K562 (cell line): ENCODE data around the gene LUC7L3. TPM values are rescaled to one million over a fixed set of nuclear protein-coding genes. Genes with fewer than 3 reads are reported as not detected.
A peak's percentile ranks its signal among the peaks of the same experiment; 100 is the strongest.

Experiments used
- CHD1 ChIP-seq: fragments of 200-600 bp; sonication (generic); IDR thresholded peaks from one replicate; pipeline ENCODE4 v1.6.1; 2012; ENCODE audit warnings: mild to moderate bottlenecking, moderate library complexity, low read length, inconsistent platforms
- ELF1 ChIP-seq: fragments of 200-800 bp; sonication (Bioruptor generic); IDR thresholded peaks from 2 replicates; pipeline ENCODE4 v1.6.1; 2016; ENCODE audit warnings: missing genetic modification characterization, missing compliant biosample characterization
- ERF ChIP-seq: fragments of 450-650 bp; formaldehyde crosslinking; IDR thresholded peaks from 2 replicates; pipeline ENCODE4 v1.4.0; 2020; ENCODE audit warnings: mild to moderate bottlenecking, mixed read lengths
- ETS2 ChIP-seq: IDR thresholded peaks from 2 replicates; pipeline ENCODE4 v1.6.1; 2016; ENCODE audit warnings: borderline replicate concordance, missing genetic modification characterization, mild to moderate bottlenecking, moderate library complexity, missing compliant biosample characterization; ENCODE audit not compliant: poor library complexity, severe bottlenecking
- POLR2H ChIP-seq: IDR thresholded peaks from 2 replicates; pipeline ENCODE4 v1.6.1; 2016; ENCODE audit warnings: missing genetic modification characterization, low read depth, mild to moderate bottlenecking, control low read depth, missing compliant biosample characterization, moderate library complexity
- RCOR1 ChIP-seq, 2 experiments: IDR thresholded peaks; 2 replicates each; pipeline ENCODE4 v1.6.1; 2012; ENCODE audit warnings: low read depth in 2 of 2, low read length in 2 of 2, borderline replicate concordance in 1 of 2, improper control_type of control experiment in 1 of 2
- SRF ChIP-seq, 2 experiments: fragments of 250-450, 450-650 bp in 1 of 2; sonication (Bioruptor Pico) in 1 of 2; sonication (generic) in 1 of 2; formaldehyde crosslinking; IDR thresholded peaks; 2 replicates each; pipeline versions ENCODE4 v1.5.0 to v1.5.1; 2020 to 2022; ENCODE audit warnings: mild to moderate bottlenecking in 1 of 2, missing genetic modification reagents in 1 of 2
- SUPT5H ChIP-seq: fragments of 450-650 bp; IDR thresholded peaks from 2 replicates; pipeline ENCODE4 v1.6.1; 2016
- ZBTB7A ChIP-seq: IDR thresholded peaks from 2 replicates; pipeline ENCODE4 v1.6.1; 2011; ENCODE audit warnings: low read depth, mild to moderate bottlenecking, low read length, moderate library complexity, borderline replicate concordance; ENCODE audit not compliant: control insufficient read depth
- ZNF431 ChIP-seq: sonication (generic); formaldehyde crosslinking; IDR thresholded peaks from 2 replicates; pipeline ENCODE4 v1.8.0; 2022; ENCODE audit warnings: mild to moderate bottlenecking, missing genetic modification reagents
- ZNF766 ChIP-seq: fragments of 200-800 bp; sonication (Bioruptor generic); conservative IDR thresholded peaks from 2 replicates; pipeline ENCODE4 v1.6.1; 2016; ENCODE audit warnings: missing genetic modification characterization, missing compliant biosample characterization
- polyA plus RNA-seq, 8 experiments: library from polyadenylated mRNA; depleted of rRNA in 4 of 8; stranded (reverse) in 5 of 8; unstranded in 3 of 8; fragments of >200 nt; fragmentation: Nextera tagmentation in 2 of 8; fragmentation: Illumina TruSeq in 1 of 8; extraction: Ambion mirVana in 2 of 8; extraction: Trizol in 1 of 8; gene quantifications; 2 replicates each; pipeline versions ENCODE4 v1.2.1 to v1.2.3, GENCODE V29; 2011 to 2014; ENCODE audit warnings: inconsistent platforms in 1 of 8, missing spikeins in 1 of 8
- total RNA-seq, 7 experiments: library from RNA; depleted of rRNA in 6 of 7; stranded (reverse); fragments of >200 nt in 6 of 7; fragmentation: Illumina TruSeq in 2 of 7; extraction: Trizol in 2 of 7; gene quantifications; 2 replicates each; pipeline versions ENCODE4 v1.2.1 to v1.2.3, GENCODE V29; 2011 to 2021; ENCODE audit warnings: low replicate concordance in 1 of 7
- TF ChIP-seq, protein P1 (sequence below): IDR thresholded peaks from 2 replicates; pipeline ENCODE4 v1.6.1; 2011; ENCODE audit warnings: borderline replicate concordance, low read depth, mild to moderate bottlenecking, moderate library complexity, low read length; ENCODE audit not compliant: insufficient read depth, poor library complexity, severe bottlenecking
- TF ChIP-seq, protein P2 (sequence below): fragments of 450-650 bp; IDR thresholded peaks from 2 replicates; pipeline ENCODE4 v1.6.1; 2018; ENCODE audit warnings: mild to moderate bottlenecking, low read depth; ENCODE audit not compliant: partially characterized antibody
- TF ChIP-seq, protein P3 (sequence below): fragments of 450-650 bp; formaldehyde crosslinking; IDR thresholded peaks from 2 replicates; pipeline ENCODE4 v1.4.0; 2022; ENCODE audit warnings: missing genetic modification characterization

The LUC7L3 gene
- total and polyA plus RNA-seq, 9 of the 15 experiments (the other 6 are each of a cell fraction or from before 2014, with no cell fraction given), result 80.8 to 284 (median 127) TPM

DNA sequence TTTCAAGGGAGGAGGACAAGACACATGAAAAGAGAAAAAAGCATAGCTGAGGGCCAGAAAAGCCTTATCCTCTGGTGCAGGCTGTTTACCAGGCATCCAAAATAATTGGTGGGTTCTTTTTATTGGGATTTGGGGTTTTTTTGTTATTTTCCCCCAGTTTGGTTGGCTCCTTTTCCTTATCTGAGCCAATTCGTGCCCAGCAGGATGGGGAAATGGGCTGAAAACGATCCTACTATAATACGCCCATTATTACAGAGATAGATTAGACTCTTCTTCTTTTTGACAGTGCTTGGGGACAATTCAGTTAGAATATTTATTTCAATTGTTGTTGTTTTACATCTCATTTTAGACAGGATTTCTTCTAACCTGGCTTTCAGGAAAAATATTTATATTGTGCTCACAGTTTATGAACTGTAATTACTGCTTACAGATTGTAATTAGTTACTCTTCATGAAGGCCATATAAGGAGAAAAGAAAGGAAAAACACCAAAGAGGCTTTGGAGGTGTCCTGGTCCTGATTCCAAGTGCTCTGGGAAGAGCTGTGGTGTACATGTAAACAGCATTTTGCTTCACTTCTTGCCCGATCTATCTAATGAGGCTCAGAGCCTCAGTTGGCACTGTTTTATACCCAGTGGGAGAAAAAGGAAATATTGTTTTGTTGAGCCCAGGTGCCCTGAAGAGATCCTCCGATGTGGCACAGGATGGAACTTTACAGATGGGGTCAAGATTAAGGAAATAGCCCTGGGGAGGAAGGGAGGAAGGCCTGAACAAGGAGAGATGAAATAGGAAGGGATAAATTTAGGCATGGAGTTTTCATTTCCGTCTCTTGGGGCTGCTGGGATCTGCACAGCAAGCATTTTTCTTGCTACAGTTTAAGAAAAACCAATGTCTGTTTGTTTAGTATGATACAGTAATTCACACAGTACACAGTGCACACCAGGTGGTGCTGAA, 11.1 kb upstream of the LUC7L3 start (continued):
- TF ChIP-seq ZNF766 (CRISPR knock-in tag) (peak; percentile 28; the same call in 1 of the 2 replicates), ZBTB7A (no peak), ELF1 (tag) (0 out of 2 replicates have a peak, but pooled peaks have one; percentile 8), ETS2 (tag) (no peak), SRF (CRISPR knock-in tag; IDR thresholded peaks at IDR 0.05) (peak in 1 of 2 experiments; percentile 64; a peak in 2 of 4 replicates), POLR2H (tag) (peak; percentile 68; the same call in 1 of the 2 replicates), SUPT5H (peak; percentile 58), RCOR1 (IDR thresholded peaks at IDR 0.05; ENCODE audit: borderline replicate concordance in 1 of 2, low read depth in 2 of 2, low read length in 2 of 2) (no peak), ERF (CRISPR knock-in tag) (0 out of 2 replicates have a peak, but pooled peaks have one; percentile 11), CHD1 (no peak), ZNF431 (CRISPR knock-in tag) (no peak)
- TF ChIP-seq, protein P1, sequence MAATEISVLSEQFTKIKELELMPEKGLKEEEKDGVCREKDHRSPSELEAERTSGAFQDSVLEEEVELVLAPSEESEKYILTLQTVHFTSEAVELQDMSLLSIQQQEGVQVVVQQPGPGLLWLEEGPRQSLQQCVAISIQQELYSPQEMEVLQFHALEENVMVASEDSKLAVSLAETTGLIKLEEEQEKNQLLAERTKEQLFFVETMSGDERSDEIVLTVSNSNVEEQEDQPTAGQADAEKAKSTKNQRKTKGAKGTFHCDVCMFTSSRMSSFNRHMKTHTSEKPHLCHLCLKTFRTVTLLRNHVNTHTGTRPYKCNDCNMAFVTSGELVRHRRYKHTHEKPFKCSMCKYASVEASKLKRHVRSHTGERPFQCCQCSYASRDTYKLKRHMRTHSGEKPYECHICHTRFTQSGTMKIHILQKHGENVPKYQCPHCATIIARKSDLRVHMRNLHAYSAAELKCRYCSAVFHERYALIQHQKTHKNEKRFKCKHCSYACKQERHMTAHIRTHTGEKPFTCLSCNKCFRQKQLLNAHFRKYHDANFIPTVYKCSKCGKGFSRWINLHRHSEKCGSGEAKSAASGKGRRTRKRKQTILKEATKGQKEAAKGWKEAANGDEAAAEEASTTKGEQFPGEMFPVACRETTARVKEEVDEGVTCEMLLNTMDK, result no peak
- TF ChIP-seq, protein P2, sequence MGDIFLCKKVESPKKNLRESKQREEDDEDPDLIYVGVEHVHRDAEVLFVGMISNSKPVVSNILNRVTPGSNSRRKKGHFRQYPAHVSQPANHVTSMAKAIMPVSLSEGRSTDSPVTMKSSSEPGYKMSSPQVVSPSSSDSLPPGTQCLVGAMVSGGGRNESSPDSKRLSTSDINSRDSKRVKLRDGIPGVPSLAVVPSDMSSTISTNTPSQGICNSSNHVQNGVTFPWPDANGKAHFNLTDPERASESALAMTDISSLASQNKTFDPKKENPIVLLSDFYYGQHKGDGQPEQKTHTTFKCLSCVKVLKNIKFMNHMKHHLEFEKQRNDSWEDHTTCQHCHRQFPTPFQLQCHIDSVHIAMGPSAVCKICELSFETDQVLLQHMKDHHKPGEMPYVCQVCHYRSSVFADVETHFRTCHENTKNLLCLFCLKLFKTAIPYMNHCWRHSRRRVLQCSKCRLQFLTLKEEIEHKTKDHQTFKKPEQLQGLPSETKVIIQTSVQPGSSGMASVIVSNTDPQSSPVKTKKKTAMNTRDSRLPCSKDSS, result no peak
- TF ChIP-seq, protein P3, sequence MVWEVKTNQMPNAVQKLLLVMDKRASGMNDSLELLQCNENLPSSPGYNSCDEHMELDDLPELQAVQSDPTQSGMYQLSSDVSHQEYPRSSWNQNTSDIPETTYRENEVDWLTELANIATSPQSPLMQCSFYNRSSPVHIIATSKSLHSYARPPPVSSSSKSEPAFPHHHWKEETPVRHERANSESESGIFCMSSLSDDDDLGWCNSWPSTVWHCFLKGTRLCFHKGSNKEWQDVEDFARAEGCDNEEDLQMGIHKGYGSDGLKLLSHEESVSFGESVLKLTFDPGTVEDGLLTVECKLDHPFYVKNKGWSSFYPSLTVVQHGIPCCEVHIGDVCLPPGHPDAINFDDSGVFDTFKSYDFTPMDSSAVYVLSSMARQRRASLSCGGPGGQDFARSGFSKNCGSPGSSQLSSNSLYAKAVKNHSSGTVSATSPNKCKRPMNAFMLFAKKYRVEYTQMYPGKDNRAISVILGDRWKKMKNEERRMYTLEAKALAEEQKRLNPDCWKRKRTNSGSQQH (CRISPR knock-in tag), result no peak
